Breast epithelium (tissue), 4 donors: ENCODE results near the gene MEIOB. TPM values are rescaled to one million over a fixed set of nuclear protein-coding genes. Genes with fewer than 3 reads are reported as not detected.
"Not testable (repeated sequence)": the region's sequence is repeated elsewhere in the genome, so short reads cannot be mapped to it uniquely, and the experiment has no call there.

ENCODE experiments used
- DNase-seq, 2 donors: peaks; one replicate each; pipeline ENCODE4 v3.0.0-alpha.2; 2019; ENCODE audit warnings: low spot score in 2 of 2
- H3K27ac ChIP-seq, 2 donors: fragments of 200-600 bp; sonication (generic) in 1 of 2; one replicate each; pipeline ENCODE4 v1.5.1; 2016 to 2019; ENCODE audit warnings: mild to moderate bottlenecking in 1 of 2
- H3K27me3 ChIP-seq, 2 donors: fragments of 200-600 bp; sonication (generic) in 1 of 2; one replicate each; pipeline versions ENCODE4 v1.5.1 to v1.6.0; 2017 to 2019; ENCODE audit warnings: control low read depth in 1 of 2, mild to moderate bottlenecking in 1 of 2
- H3K36me3 ChIP-seq: fragments of 200-600 bp; one replicate; pipeline ENCODE4 v1.5.1; 2019
- H3K4me1 ChIP-seq, 2 donors: fragments of 200-600 bp; sonication (generic); one replicate each; pipeline ENCODE4 v1.5.1; 2016 to 2019; ENCODE audit warnings: control low read depth in 1 of 2
- H3K4me3 ChIP-seq, 3 donors: fragments of 200-600 bp; sonication (generic); 1 replicate in 2 of 3; 2 replicates in 1 of 3; pipeline ENCODE4 v1.5.1; 2016 to 2019; ENCODE audit warnings: mild to moderate bottlenecking in 3 of 3, moderate library complexity in 2 of 3
- H3K9me3 ChIP-seq, 2 donors: fragments of 200-600 bp; sonication (generic) in 1 of 2; one replicate each; pipeline ENCODE4 v1.5.1; 2016 to 2019; ENCODE audit warnings: control low read depth in 1 of 2
- POLR2A ChIP-seq: fragments of 450-650 bp; IDR thresholded peaks from one replicate; pipeline ENCODE4 v1.6.1; 2016; ENCODE audit warnings: antibody characterized with exemption, mild to moderate bottlenecking, moderate library complexity
- POLR2AphosphoS5 ChIP-seq, 3 donors: sonication (generic); formaldehyde crosslinking; IDR thresholded peaks; one replicate each; pipeline ENCODE4 v1.6.1; 2017; ENCODE audit warnings: antibody characterized with exemption in 3 of 3
- intact Hi-C: fragments of 100-400 bp; cut with DNase I; formaldehyde crosslinking; loops from one replicate; pipeline ENCODE4 v1.15.1; 2023; ENCODE audit warnings: low total_unique reads
- total RNA-seq, 3 donors: library from RNA; depleted of rRNA; stranded (reverse); fragments of >200 nt; gene quantifications; one replicate each; pipeline ENCODE4 v1.1.0, GENCODE V29; 2016
- TF ChIP-seq, protein P1 (sequence below), 3 donors: fragments of 450-650 bp; IDR thresholded peaks; one replicate each; pipeline ENCODE4 v1.5.1; 2016 to 2017; ENCODE audit warnings: antibody characterized with exemption in 3 of 3, mild to moderate bottlenecking in 3 of 3, moderate library complexity in 3 of 3

The MEIOB gene
- total RNA-seq, 3 donors from 2014 or later, result not detected

DNA sequence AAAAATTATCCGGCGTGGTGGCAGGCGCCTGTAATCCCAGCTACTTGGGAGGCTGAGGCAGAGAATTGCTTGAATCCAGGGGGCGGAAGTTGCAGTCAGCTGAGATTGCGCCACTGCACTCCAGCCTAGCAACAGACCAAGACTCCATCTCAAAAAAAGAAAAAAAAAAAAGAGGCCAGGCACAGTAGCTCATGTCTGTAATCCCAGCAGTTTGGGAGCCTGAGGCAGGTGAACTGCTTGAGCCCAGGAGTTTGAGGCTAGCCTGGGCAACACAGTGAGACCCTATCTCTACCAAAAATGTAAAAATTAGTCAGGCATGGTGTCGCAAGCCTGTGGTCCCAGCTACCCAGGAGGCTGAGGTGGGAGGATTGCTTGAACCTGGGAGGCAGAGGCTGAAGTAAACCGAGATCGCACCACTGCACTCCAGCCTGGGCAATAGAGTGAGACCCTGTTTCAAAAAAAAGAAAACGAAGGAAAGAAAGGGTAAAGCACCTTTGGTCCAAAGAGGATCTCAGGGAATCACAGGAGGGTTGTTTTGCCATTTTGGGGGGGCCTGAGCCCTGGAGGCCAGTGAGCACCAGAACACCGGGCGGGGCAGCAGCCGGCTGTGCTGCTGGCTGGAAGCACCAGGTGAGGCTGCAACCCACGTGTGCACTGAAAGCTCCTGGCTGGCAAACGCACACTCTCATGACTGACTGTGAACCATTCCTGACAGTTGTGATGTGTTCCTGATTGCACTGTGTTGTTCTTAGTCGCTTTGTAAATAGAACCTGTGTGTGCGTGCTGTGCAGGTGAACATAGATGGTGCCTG lies 27.9 kb upstream of the MEIOB start:
- H3K27ac ChIP-seq, result no peak overlapping the region
- H3K4me1 ChIP-seq, result no peaks in the 10 kb centered on the region
- intact Hi-C loops, result no loop called here
- no peak overlapping the region for H3K4me3 ChIP-seq
- H3K27me3 ChIP-seq, result no peaks in the 10 kb centered on the region
- no peaks in the 10 kb centered on the region for H3K9me3 ChIP-seq
- no peaks in the 10 kb centered on the region for H3K36me3 ChIP-seq
- no peak for TF ChIP-seq POLR2AphosphoS5 (IDR thresholded peaks at IDR 0.05)
- DNase-seq, result no peak

DNA sequence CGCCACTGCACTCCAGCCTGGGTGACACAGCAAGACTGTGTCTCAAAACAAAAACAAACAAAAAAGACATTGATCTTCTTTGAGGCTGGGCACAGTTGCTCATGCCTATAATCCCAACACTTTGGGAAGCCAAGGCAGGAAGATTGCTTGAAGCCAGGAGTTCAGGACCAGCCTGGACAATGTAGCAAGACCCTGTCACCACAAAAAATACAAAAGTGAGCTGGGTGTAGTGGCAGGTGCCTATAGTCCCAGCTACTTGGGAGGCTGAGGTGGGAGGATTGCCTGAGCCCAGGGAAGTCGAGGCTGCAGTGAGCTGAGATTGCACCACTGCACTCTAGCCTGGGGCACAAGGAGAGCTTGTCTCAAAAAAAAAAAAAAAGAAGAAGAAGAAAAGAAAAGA lies 25.7 kb upstream of the MEIOB start:
- H3K27me3 ChIP-seq, H3K4me3 ChIP-seq, DNase-seq, H3K9me3 ChIP-seq, H3K27ac ChIP-seq, intact Hi-C loops, H3K4me1 ChIP-seq, H3K36me3 ChIP-seq: not testable (repeated sequence)

DNA sequence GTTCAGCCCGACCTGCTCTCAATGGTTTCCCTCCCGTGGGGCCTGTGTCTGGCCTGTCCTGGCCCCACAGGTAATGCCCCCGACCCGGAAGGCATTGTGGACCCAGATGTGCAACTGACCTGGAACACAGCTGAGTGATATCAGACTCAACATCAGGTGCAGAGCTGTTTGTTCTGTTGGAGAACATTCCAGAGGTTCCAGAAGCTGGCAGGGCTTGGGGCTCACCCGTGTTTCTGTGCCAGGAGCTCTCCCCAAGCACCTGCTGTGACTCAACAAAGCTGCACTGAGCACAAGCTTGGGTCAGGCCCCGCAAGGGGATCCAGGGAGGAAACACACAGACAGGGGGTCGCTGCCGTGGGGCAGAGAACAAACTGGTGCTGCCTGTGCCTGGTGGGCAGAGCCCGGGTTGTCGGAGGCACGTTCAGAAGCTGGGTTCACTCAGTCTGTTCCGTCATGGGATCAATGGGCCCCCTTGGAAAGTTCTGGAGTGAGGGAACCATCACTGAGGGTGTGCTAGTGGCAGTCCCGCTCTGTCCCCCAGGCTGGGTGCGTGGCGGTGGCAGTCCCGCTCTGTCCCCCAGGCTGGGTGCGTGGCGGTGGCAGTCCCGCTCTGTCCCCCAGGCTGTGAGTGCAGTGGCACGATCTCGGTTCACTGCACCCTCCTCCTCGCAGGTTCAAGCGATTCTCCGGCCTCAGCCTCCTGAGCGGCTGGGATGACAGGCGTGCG lies 24.1 kb upstream of the MEIOB start:
- DNase-seq, result no peak
- intact Hi-C loops, result no loop called here
- TF ChIP-seq POLR2AphosphoS5 (IDR thresholded peaks at IDR 0.05) (no peak), POLR2A (no peak)
- TF ChIP-seq, protein P1, sequence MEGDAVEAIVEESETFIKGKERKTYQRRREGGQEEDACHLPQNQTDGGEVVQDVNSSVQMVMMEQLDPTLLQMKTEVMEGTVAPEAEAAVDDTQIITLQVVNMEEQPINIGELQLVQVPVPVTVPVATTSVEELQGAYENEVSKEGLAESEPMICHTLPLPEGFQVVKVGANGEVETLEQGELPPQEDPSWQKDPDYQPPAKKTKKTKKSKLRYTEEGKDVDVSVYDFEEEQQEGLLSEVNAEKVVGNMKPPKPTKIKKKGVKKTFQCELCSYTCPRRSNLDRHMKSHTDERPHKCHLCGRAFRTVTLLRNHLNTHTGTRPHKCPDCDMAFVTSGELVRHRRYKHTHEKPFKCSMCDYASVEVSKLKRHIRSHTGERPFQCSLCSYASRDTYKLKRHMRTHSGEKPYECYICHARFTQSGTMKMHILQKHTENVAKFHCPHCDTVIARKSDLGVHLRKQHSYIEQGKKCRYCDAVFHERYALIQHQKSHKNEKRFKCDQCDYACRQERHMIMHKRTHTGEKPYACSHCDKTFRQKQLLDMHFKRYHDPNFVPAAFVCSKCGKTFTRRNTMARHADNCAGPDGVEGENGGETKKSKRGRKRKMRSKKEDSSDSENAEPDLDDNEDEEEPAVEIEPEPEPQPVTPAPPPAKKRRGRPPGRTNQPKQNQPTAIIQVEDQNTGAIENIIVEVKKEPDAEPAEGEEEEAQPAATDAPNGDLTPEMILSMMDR (IDR thresholded peaks at IDR 0.05), result no peak
- no peaks in the 10 kb centered on the region for H3K36me3 ChIP-seq
- H3K4me3 ChIP-seq, result no peak overlapping the region
- no peak overlapping the region for H3K27ac ChIP-seq
- H3K9me3 ChIP-seq, result no peaks in the 10 kb centered on the region
- no peaks in the 10 kb centered on the region for H3K4me1 ChIP-seq
- H3K27me3 ChIP-seq, result no peaks in the 10 kb centered on the region

DNA sequence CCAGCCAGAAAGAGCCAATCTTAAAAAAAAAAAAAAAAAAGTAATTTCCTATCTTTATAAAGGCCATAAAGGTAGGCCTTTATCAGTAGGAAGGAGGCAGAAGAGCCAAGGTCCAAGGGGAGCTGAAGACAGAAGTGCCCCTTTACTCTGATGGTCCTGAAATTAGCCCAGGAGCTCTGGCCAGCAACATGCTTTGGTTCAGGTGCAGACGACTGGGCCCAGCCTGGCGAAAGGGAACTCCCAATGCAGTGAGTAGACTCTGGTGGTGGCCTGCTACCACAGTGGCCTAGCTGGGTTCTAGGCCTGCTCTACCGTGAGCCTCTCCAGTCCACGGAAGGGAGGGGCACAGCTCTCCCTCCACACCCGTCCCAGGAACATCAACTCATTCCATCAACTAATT lies 23.1 kb upstream of the MEIOB start:
- intact Hi-C loops, result no loop called here
- Histone ChIP-seq H3K9me3 (no peaks in the 10 kb centered on the region), H3K4me3 (no peak overlapping the region), H3K27me3 (no peaks in the 10 kb centered on the region), H3K27ac (no peak overlapping the region), H3K4me1 (no peaks in the 10 kb centered on the region), H3K36me3 (no peaks in the 10 kb centered on the region)
- no peak for DNase-seq
- TF ChIP-seq, protein P1 (IDR thresholded peaks at IDR 0.05), result no peak
- TF ChIP-seq POLR2AphosphoS5 (IDR thresholded peaks at IDR 0.05) (no peak), POLR2A (no peak)

DNA sequence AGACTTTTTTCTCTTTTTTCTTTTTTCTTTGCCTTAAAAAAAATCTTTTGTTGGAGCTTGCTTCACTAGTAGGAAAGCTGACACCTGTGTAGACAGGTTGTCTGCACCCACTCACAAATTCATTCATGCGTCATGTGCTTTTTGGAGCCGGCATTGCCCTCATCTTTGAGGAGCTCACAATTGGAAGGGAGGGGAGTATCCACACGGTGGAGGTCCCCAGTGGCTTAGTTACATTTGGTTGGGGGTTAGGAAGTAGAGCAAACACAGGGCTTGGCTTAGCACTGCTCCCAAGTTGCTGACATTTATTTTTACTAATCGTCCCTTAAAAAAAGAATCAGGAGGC lies 18.7 kb upstream of the MEIOB start:
- Histone ChIP-seq H3K4me3 (no peak overlapping the region), H3K27me3 (no peaks in the 10 kb centered on the region), H3K9me3 (no peaks in the 10 kb centered on the region), H3K4me1 (no peaks in the 10 kb centered on the region), H3K36me3 (no peaks in the 10 kb centered on the region), H3K27ac (no peak overlapping the region)
- no peak for DNase-seq
- no peak for TF ChIP-seq POLR2A
- intact Hi-C loops, result no loop called here

DNA sequence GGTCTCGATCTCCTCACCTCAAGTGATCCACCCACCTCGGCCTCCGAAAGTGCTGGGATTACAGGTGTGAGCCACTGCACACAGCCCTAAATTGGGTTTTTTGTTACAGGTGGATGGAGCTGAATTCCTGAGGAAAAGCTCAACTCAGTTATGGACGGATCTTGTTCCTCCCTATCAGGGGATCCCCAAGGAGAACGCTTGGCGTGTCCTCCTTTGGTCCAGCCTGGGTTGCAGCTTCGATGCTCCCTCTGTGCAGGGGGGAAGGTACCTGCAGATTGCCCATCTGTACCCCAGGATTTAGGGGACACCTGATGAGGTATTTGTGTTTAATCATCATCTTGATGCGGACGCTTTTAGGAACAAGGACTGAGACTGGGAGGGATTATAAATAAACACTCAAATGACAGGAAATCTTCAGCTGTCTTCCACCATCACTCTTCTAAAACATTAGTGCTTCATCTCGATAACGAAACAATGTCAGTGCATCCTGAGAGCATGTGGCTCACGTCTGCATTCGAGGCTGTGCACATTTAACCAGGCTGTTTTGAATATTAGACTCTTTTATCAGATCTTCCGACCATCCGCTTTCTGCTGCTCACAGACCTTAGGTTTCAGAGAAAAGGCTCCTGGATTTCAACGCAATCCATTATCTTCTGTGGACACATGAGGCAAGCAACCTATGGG lies 18.2 kb upstream of the MEIOB start:
- H3K4me1 ChIP-seq, result no peaks in the 10 kb centered on the region
- no peaks in the 10 kb centered on the region for H3K9me3 ChIP-seq
- intact Hi-C loops, result no loop called here
- no peak for TF ChIP-seq POLR2AphosphoS5 (IDR thresholded peaks at IDR 0.05)
- TF ChIP-seq, protein P1 (IDR thresholded peaks at IDR 0.05), result no peak
- no peak for TF ChIP-seq POLR2A
- H3K27ac ChIP-seq, result no peak overlapping the region
- H3K27me3 ChIP-seq, result no peaks in the 10 kb centered on the region
- DNase-seq, result no peak
- H3K36me3 ChIP-seq, result no peaks in the 10 kb centered on the region
- no peak overlapping the region for H3K4me3 ChIP-seq
